Osteocyte (in vitro differentiated cells): ENCODE measurements around the gene ZBTB26. TPM values are rescaled to one million over a fixed set of nuclear protein-coding genes. Genes with fewer than 3 reads are reported as not detected.
A peak's percentile ranks its signal among the peaks of the same experiment; 100 is the strongest.

Experiments used
- DNase-seq: peaks from one replicate; pipeline ENCODE4 v3.0.0; 2021; ENCODE audit warnings: mixed read lengths; ENCODE audit not compliant: unreplicated experiment; ENCODE audit errors: extremely low spot score
- H3K27ac Mint-ChIP-seq: one replicate; pipeline ENCODE4 v1.8.0; 2021; ENCODE audit warnings: mild to moderate bottlenecking, mixed read lengths; ENCODE audit not compliant: unreplicated experiment
- H3K27me3 Mint-ChIP-seq: one replicate; pipeline ENCODE4 v1.8.0; 2021; ENCODE audit warnings: mixed read lengths; ENCODE audit not compliant: unreplicated experiment
- H3K36me3 Mint-ChIP-seq: one replicate; pipeline ENCODE4 v1.8.0; 2021; ENCODE audit warnings: mixed read lengths; ENCODE audit not compliant: unreplicated experiment
- H3K4me1 Mint-ChIP-seq: one replicate; pipeline ENCODE4 v1.8.0; 2021; ENCODE audit warnings: mixed read lengths; ENCODE audit not compliant: unreplicated experiment
- H3K4me3 Mint-ChIP-seq: one replicate; pipeline ENCODE4 v1.8.0; 2021; ENCODE audit warnings: mild to moderate bottlenecking, moderate library complexity, mixed read lengths; ENCODE audit not compliant: unreplicated experiment
- H3K9me3 Mint-ChIP-seq: one replicate; pipeline ENCODE4 v1.8.0; 2021; ENCODE audit warnings: mixed read lengths; ENCODE audit not compliant: unreplicated experiment
- CTCF ChIP-seq: fragments of 200-600 bp; sonication (generic); IDR thresholded peaks from 2 replicates; pipeline ENCODE4 v1.5.0; 2021; ENCODE audit warnings: antibody characterized with exemption, mild to moderate bottlenecking, moderate library complexity
- long read RNA-seq: library from polyadenylated mRNA; unstranded; transcript quantifications from one replicate; pipeline ENCODE4 v2.0.0, GENCODE V29; 2021
- total RNA-seq: library from RNA; stranded (reverse); gene quantifications from 2 replicates; pipeline ENCODE4 v1.2.1, GENCODE V29; 2021

ZBTB26 gene
- total RNA-seq = 8.6 and 9.0 TPM in 2 replicates
- long read RNA-seq, full-length matches to known transcripts = 4 of 8 reads
- long read RNA-seq, partial matches to known transcripts = 0 of 8 reads
- long read RNA-seq, other reads (novel, unspliced or antisense) = 4 of 8 reads

- Mint-ChIP-seq H3K4me1 (peaks cover 22% of the 10 kb centered on the region), H3K4me3 (no peak within 1 kb of the TSS), H3K36me3 (peaks cover 4% of the 10 kb centered on the region), H3K9me3 (no peaks in the 10 kb centered on the region), H3K27ac (no peak within 1 kb of the TSS), H3K27me3 (no peaks in the 10 kb centered on the region)
- no peak for TF ChIP-seq CTCF
- DNase-seq = peak; percentile 96
Observed at GRCh38 chr9:122931226-122932121, at the start of gene ZBTB26. ZBTB26 (minus strand) TSS chr9:122931512; CDS start chr9:122919934, 11,578 bp downstream.

- Mint-ChIP-seq H3K27ac (peak overlapping the region; percentile 10), H3K36me3 (peaks cover 18% of the 10 kb centered on the region), H3K4me1 (peaks cover 17% of the 10 kb centered on the region), H3K4me3 (no peak overlapping the region), H3K9me3 (no peaks in the 10 kb centered on the region), H3K27me3 (no peaks in the 10 kb centered on the region)
- no peak for DNase-seq
- no peak for TF ChIP-seq CTCF
Observed at GRCh38 chr9:122978601-122979000, 47.3 kb upstream of the ZBTB26 start.

- Mint-ChIP-seq H3K36me3 (peaks cover 34% of the 10 kb centered on the region), H3K4me3 (no peak overlapping the region), H3K9me3 (peaks cover 4% of the 10 kb centered on the region), H3K27me3 (no peaks in the 10 kb centered on the region), H3K27ac (peak overlapping the region; percentile 39), H3K4me1 (peaks cover 17% of the 10 kb centered on the region)
- no peak for DNase-seq
- TF ChIP-seq CTCF = no peak
Observed at GRCh38 chr9:122975196-122975595, 43.9 kb upstream of the ZBTB26 start.

- DNase-seq = no peak
- Mint-ChIP-seq H3K36me3 (peaks cover 38% of the 10 kb centered on the region), H3K27ac (no peak overlapping the region), H3K4me1 (peaks cover 16% of the 10 kb centered on the region), H3K4me3 (no peak overlapping the region), H3K9me3 (no peaks in the 10 kb centered on the region), H3K27me3 (no peaks in the 10 kb centered on the region)
- TF ChIP-seq CTCF = no peak
Observed at GRCh38 chr9:122961139-122961538, 29.8 kb upstream of the ZBTB26 start.

- H3K27me3 Mint-ChIP-seq = no peaks in the 10 kb centered on the region
Observed at GRCh38 chr9:122955961-122956360, 24.6 kb upstream of the ZBTB26 start.

More at GRCh38 chr9:122955961-122956360, 24.6 kb upstream of the ZBTB26 start:
- Mint-ChIP-seq H3K36me3 (peaks cover 20% of the 10 kb centered on the region), H3K4me1 (peaks cover 47% of the 10 kb centered on the region), H3K9me3 (no peaks in the 10 kb centered on the region), H3K4me3 (no peak overlapping the region), H3K27ac (peak overlapping the region; percentile 27)
- TF ChIP-seq CTCF = no peak
- no peak for DNase-seq
